Vagina (tissue), 2 donors: ENCODE data around the gene NPDC1.

ENCODE experiments used
- CTCF ChIP-seq, 3 experiments: fragments of 450-650 bp in 2 of 3; fragments of 200-600 bp in 1 of 3; sonication (generic) in 1 of 3; IDR thresholded peaks; one replicate each; pipeline ENCODE4 v1.5.1; 2017 to 2019; ENCODE audit warnings: antibody characterized with exemption in 3 of 3, mild to moderate bottlenecking in 2 of 3, moderate library complexity in 2 of 3
- POLR2A ChIP-seq, 2 donors: fragments of 450-650 bp; IDR thresholded peaks; one replicate each; pipeline ENCODE4 v1.6.1; 2017; ENCODE audit warnings: antibody characterized with exemption in 2 of 2, mild to moderate bottlenecking in 2 of 2, moderate library complexity in 2 of 2
- POLR2AphosphoS5 ChIP-seq, 2 donors: sonication (generic); formaldehyde crosslinking; IDR thresholded peaks; one replicate each; pipeline ENCODE4 v1.9.0; 2017; ENCODE audit warnings: antibody characterized with exemption in 2 of 2, mild to moderate bottlenecking in 2 of 2, low read depth in 1 of 2; ENCODE audit not compliant: insufficient read depth in 1 of 2

GRCh38 chr9:136990242-136990911, 55.6 kb downstream of the NPDC1 start:
- TF ChIP-seq CTCF (IDR thresholded peaks at IDR 0.05) (no peak), POLR2A (IDR thresholded peaks at IDR 0.05) (no peak), POLR2AphosphoS5 (IDR thresholded peaks at IDR 0.05; ENCODE audit: insufficient read depth in 1 of 2, low read depth in 1 of 2) (no peak)
